GM12878 (cell line): ENCODE results near the gene SCGN. TPM values are rescaled to one million over a fixed set of nuclear protein-coding genes. Genes with fewer than 3 reads are reported as not detected.

Source experiments
- ATAC-seq: fragments of 200-7000 bp; cut with Tn5 transposase; 3 replicates; pipeline ENCODE4 v1.9.1; 2020; ENCODE audit warnings: mild to moderate bottlenecking, moderate library complexity
- BruUV-seq: library from RNA; stranded (reverse); fragments of 400-500 nt; replicated peaks from 2 replicates; lab custom pipeline; 2021; lab: Mats Ljungman, UMichigan
- CTCF ChIA-PET: fragments of 300-600 bp; sonication (Branson Sonifier 250); formaldehyde crosslinking; extraction: SDS; loops from one replicate; lab custom pipeline; 2021; ENCODE audit warnings: inconsistent platforms; lab: Yijun Ruan, JAX
- POLR2A ChIA-PET: fragments of 350-600 bp; formaldehyde crosslinking; extraction: SDS; loops from one replicate; lab custom pipeline; 2021; ENCODE audit warnings: inconsistent platforms; lab: Charles Lee
- RAD21 ChIA-PET: fragments of 300-600 bp; sonication (Branson Sonifier 250); formaldehyde crosslinking; loops from one replicate; lab custom pipeline; 2023; ENCODE audit warnings: antibody characterized with exemption; ENCODE audit not compliant: unreplicated experiment; lab: Charles Lee
- SMC1A ChIA-PET: fragments of 300-600 bp; sonication (Branson Sonifier 250); formaldehyde crosslinking; loops from one replicate; lab custom pipeline; 2023; ENCODE audit not compliant: unreplicated experiment, uncharacterized antibody; lab: Charles Lee
- DNase-seq: peaks from one replicate; pipeline ENCODE4 v3.0.0-alpha.2; 2011; ENCODE audit warnings: low read depth, low spot score
- FAIRE-seq: peaks from 3 replicates; lab custom pipeline; 2011; peaks lifted over from hg19 to GRCh38; lab: Jason Lieb, UNC
- H2AFZ ChIP-seq: 2 replicates; pipeline ENCODE4 v1.6.0; 2011; ENCODE audit warnings: low read depth, low read length, control low read depth; ENCODE audit not compliant: control insufficient read depth
- H3K27ac ChIP-seq: 2 replicates; pipeline ENCODE4 v1.5.1; 2011; ENCODE audit warnings: control low read depth; ENCODE audit not compliant: control insufficient read depth, insufficient read depth
- H3K27me3 ChIP-seq, 2 experiments: replicated peaks in 1 of 2; 2 replicates each; pipeline versions ENCODE4 v1.6.0 to v1.6.1; 2011; ENCODE audit warnings: low read length in 1 of 2; ENCODE audit not compliant: control insufficient read depth in 2 of 2, insufficient read depth in 2 of 2
- H3K36me3 ChIP-seq, 2 experiments: 2 replicates each; pipeline ENCODE4 v1.5.1; 2011; ENCODE audit warnings: low read length in 1 of 2; ENCODE audit not compliant: control insufficient read depth in 2 of 2, insufficient read depth in 2 of 2
- H3K4me1 ChIP-seq: 2 replicates; pipeline ENCODE4 v1.6.1; 2011; ENCODE audit warnings: mild to moderate bottlenecking, low read length, moderate library complexity, mixed read lengths; ENCODE audit not compliant: control insufficient read depth, insufficient read depth
- H3K4me2 ChIP-seq: 2 replicates; pipeline ENCODE4 v1.6.0; 2011; ENCODE audit warnings: control low read depth; ENCODE audit not compliant: control insufficient read depth, insufficient read depth
- H3K4me3 ChIP-seq: fragments of 200-600 bp; sonication (generic); 2 replicates; pipeline ENCODE4 v1.5.1; 2016
- H3K79me2 ChIP-seq: 2 replicates; pipeline ENCODE4 v1.6.0; 2011; ENCODE audit warnings: low read length; ENCODE audit not compliant: control insufficient read depth, insufficient read depth
- H3K9ac ChIP-seq: 2 replicates; pipeline ENCODE4 v1.8.0; 2011; ENCODE audit warnings: low read length, control low read depth, mixed read lengths; ENCODE audit not compliant: control insufficient read depth, insufficient read depth
- H3K9me3 ChIP-seq: replicated peaks from 3 replicates; pipeline ENCODE4 v1.5.1; 2011; ENCODE audit warnings: mild to moderate bottlenecking, low read length; ENCODE audit not compliant: control insufficient read depth, insufficient read depth
- H4K20me1 ChIP-seq: 2 replicates; pipeline ENCODE4 v1.6.0; 2011; ENCODE audit not compliant: control insufficient read depth, insufficient read depth
- ATF3 ChIP-seq: IDR thresholded peaks from 2 replicates; pipeline ENCODE4 v1.6.1; 2011; ENCODE audit warnings: low read depth, mild to moderate bottlenecking, low read length, moderate library complexity, borderline replicate concordance; ENCODE audit errors: extremely low read depth
- ELK1 ChIP-seq: IDR thresholded peaks from 2 replicates; pipeline ENCODE4 v1.6.1; 2012; ENCODE audit warnings: low read depth, low read length, improper control_type of control experiment
- FOXK2 ChIP-seq: fragments of 450-650 bp; IDR thresholded peaks from 2 replicates; pipeline ENCODE4 v1.6.1; 2017; ENCODE audit warnings: mild to moderate bottlenecking, moderate library complexity
- MXI1 ChIP-seq: fragments of 150-350 bp; IDR thresholded peaks from 2 replicates; pipeline ENCODE4 v1.6.1; 2011; ENCODE audit warnings: low read depth, mild to moderate bottlenecking, inconsistent platforms, low read length, improper control_type of control experiment
- NFIC ChIP-seq: IDR thresholded peaks from 2 replicates; pipeline ENCODE4 v1.6.1; 2012; ENCODE audit warnings: low read depth, mild to moderate bottlenecking, inconsistent platforms, low read length, moderate library complexity
- PRDM15 ChIP-seq: fragments of 450-650 bp; formaldehyde crosslinking; IDR thresholded peaks from 2 replicates; pipeline ENCODE4 v1.4.0; 2020; ENCODE audit warnings: mild to moderate bottlenecking, moderate library complexity
- STAT1 ChIP-seq: fragments of 450-650 bp; conservative IDR thresholded peaks from 2 replicates; pipeline ENCODE4 v1.6.1; 2014; ENCODE audit warnings: antibody characterized with exemption, mild to moderate bottlenecking
- SUPT20H ChIP-seq: IDR thresholded peaks from 2 replicates; pipeline ENCODE4 v1.6.1; 2011; ENCODE audit warnings: low read depth, mild to moderate bottlenecking, low read length, moderate library complexity, borderline replicate concordance; ENCODE audit not compliant: control insufficient read depth
- SUZ12 ChIP-seq: fragments of 200-600 bp; sonication (generic); IDR thresholded peaks from one replicate; pipeline ENCODE4 v1.6.1; 2018; ENCODE audit warnings: antibody characterized with exemption, mild to moderate bottlenecking; ENCODE audit not compliant: unreplicated experiment
- ZBED1 ChIP-seq: IDR thresholded peaks from 2 replicates; pipeline ENCODE4 v1.6.1; 2016; ENCODE audit warnings: borderline replicate concordance
- ZNF622 ChIP-seq: fragments of 450-650 bp; IDR thresholded peaks from 2 replicates; pipeline ENCODE4 v1.6.1; 2017; ENCODE audit warnings: mild to moderate bottlenecking, inconsistent platforms
- WGBS: methylation state at CpG from one replicate; pipeline ENCODE4 v1.1.6; 2016; ENCODE audit warnings: low lambda C conversion rate; ENCODE audit not compliant: insufficient replicate concordance, insufficient coverage; ENCODE audit errors: missing lambda C conversion rate; 5-methylcytosine and 5-hydroxymethylcytosine counted together
- in situ Hi-C: fragments of 300-500 bp; cut with MboI; formaldehyde crosslinking; loops from 9 replicates; pipeline ENCODE4 v1.14.3; 2018; ENCODE audit warnings: mixed read lengths
- intact Hi-C: fragments of 100-400 bp; cut with micrococcal nuclease; formaldehyde crosslinking; loops from one replicate; pipeline ENCODE4 v1.14.2; 2022; ENCODE audit not compliant: unreplicated experiment
- polyA plus RNA-seq, 11 experiments: library from polyadenylated mRNA; depleted of rRNA in 4 of 11; unstranded in 6 of 11; stranded (reverse) in 5 of 11; fragments of >200 nt; fragmentation: Nextera tagmentation in 4 of 11; fragmentation: Illumina TruSeq in 1 of 11; extraction: Ambion mirVana in 4 of 11; extraction: Trizol in 1 of 11; gene quantifications; 1 replicate in 1 of 11; 2 replicates in 10 of 11; pipeline versions ENCODE4 v1.2.1 to v1.2.3, GENCODE V29; 2011 to 2016; ENCODE audit warnings: inconsistent platforms in 2 of 11, missing spikeins in 2 of 11, low read depth in 1 of 11
- total RNA-seq, 4 experiments: library from RNA; depleted of rRNA in 3 of 4; stranded (reverse); fragments of >200 nt in 3 of 4; fragmentation: Illumina TruSeq in 1 of 4; extraction: Trizol in 1 of 4; gene quantifications; 2 replicates each; pipeline versions ENCODE4 v1.2.1 to v1.2.3, GENCODE V29; 2013 to 2021
- TF ChIP-seq, protein P1 (sequence below): fragments of 450-650 bp; IDR thresholded peaks from 2 replicates; pipeline ENCODE4 v1.6.1; 2018; ENCODE audit warnings: mild to moderate bottlenecking, low read depth, moderate library complexity; ENCODE audit not compliant: partially characterized antibody

SCGN gene
- total and polyA plus RNA-seq, 10 of the 15 experiments (the other 5 are each of a cell fraction or from before 2014, with no cell fraction given) = not detected

DNA sequence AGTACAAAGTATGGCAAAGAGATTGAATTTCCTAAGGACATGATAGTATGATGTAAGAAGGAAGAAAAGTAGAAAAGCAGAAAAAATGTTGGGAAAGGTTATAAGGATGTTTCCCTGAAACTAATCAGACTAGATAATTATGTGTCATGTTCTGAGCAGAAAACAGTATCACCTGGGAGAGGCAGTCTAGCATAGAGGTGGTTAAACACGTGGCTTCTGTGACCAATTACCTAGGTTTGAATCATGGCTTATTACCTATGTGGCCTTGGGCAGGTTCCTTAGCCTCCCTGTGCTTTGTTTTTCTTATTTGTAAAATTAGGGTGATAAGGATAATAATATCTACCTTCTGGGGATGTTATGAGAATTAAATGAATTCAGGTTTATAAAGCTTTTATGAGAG, 38.0 kb downstream of the SCGN start:
- Histone ChIP-seq H3K27me3 (no peaks in the 10 kb centered on the region), H3K9ac (no peak overlapping the region), H3K27ac (no peak overlapping the region), H2AFZ (no peak overlapping the region), H3K36me3 (no peaks in the 10 kb centered on the region), H4K20me1 (no peaks in the 10 kb centered on the region), H3K4me1 (no peaks in the 10 kb centered on the region), H3K4me3 (no peak overlapping the region), H3K4me2 (no peak overlapping the region), H3K79me2 (no peaks in the 10 kb centered on the region), H3K9me3 (no peaks in the 10 kb centered on the region)
- TF ChIP-seq ATF3 (no peak), MXI1 (no peak), NFIC (no peak), ZBED1 (no peak), PRDM15 (CRISPR knock-in tag) (no peak), STAT1 (no peak), FOXK2 (no peak), SUPT20H (no peak), ELK1 (no peak), SUZ12 (no peak), ZNF622 (no peak)
- TF ChIP-seq, protein P1, sequence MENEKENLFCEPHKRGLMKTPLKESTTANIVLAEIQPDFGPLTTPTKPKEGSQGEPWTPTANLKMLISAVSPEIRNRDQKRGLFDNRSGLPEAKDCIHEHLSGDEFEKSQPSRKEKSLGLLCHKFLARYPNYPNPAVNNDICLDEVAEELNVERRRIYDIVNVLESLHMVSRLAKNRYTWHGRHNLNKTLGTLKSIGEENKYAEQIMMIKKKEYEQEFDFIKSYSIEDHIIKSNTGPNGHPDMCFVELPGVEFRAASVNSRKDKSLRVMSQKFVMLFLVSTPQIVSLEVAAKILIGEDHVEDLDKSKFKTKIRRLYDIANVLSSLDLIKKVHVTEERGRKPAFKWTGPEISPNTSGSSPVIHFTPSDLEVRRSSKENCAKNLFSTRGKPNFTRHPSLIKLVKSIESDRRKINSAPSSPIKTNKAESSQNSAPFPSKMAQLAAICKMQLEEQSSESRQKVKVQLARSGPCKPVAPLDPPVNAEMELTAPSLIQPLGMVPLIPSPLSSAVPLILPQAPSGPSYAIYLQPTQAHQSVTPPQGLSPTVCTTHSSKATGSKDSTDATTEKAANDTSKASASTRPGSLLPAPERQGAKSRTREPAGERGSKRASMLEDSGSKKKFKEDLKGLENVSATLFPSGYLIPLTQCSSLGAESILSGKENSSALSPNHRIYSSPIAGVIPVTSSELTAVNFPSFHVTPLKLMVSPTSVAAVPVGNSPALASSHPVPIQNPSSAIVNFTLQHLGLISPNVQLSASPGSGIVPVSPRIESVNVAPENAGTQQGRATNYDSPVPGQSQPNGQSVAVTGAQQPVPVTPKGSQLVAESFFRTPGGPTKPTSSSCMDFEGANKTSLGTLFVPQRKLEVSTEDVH = no peak
- in situ Hi-C loops = no loop called here
- CTCF ChIA-PET = no interaction called here
- RAD21 ChIA-PET = no interaction called here
- FAIRE-seq (no peak), ATAC-seq (no peak), DNase-seq (no peak)
- no TSS peak for BruUV-seq
- SMC1A ChIA-PET = interaction anchor here (1.3 kb wide), 1 partner anchor 26 kb away, joined by 3 read pairs; no protein-coding TSS in a partner anchor
- POLR2A ChIA-PET = no interaction called here
- intact Hi-C loops = no loop called here
- 0% methylated on average over 1 of the region's 1 CpG for WGBS
